Thyroid gland (tissue), 4 donors: ENCODE measurements around the gene CLCF1.

Experiments used
- CTCF ChIP-seq, 6 experiments: fragments of 200-600 bp in 3 of 6; fragments of 450-650 bp in 3 of 6; sonication (generic) in 3 of 6; IDR thresholded peaks; one replicate each; pipeline ENCODE4 v1.5.1; 2016 to 2019; ENCODE audit warnings: antibody characterized with exemption in 6 of 6, mild to moderate bottlenecking in 2 of 6, inconsistent platforms in 1 of 6, moderate library complexity in 1 of 6
- POLR2A ChIP-seq, 2 donors: fragments of 450-650 bp; IDR thresholded peaks; one replicate each; pipeline ENCODE4 v1.6.1; 2017; ENCODE audit warnings: antibody characterized with exemption in 2 of 2, mild to moderate bottlenecking in 2 of 2, moderate library complexity in 1 of 2

- TF ChIP-seq CTCF (IDR thresholded peaks at IDR 0.05) (no peak), POLR2A (IDR thresholded peaks at IDR 0.05) (no peak)
Measured at GRCh38 chr11:67378544-67378943, 5.1 kb upstream of the CLCF1 start.
